ENCODE data around the gene PIK3C3.

DNA sequence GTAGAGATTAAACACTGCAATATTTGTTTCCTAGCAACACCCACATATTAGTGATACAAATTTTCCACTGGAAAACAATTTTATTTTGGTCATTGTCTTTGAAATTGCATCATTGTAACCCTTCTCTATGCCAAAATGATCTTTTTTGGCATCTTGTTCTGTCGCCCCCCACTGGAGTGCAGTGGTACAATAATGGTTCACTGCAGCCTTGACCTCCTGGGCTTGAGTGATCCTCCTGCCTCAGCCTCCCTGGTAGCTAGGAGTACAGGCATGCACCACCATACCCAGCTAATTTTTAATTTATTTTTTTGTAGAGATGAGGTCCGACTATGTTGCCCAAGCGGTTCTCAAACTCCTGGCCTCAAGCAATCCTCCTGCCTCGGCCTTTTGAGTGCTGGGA is 117.4 kb downstream of the PIK3C3 start:
- TF ChIP-seq, protein P1, sequence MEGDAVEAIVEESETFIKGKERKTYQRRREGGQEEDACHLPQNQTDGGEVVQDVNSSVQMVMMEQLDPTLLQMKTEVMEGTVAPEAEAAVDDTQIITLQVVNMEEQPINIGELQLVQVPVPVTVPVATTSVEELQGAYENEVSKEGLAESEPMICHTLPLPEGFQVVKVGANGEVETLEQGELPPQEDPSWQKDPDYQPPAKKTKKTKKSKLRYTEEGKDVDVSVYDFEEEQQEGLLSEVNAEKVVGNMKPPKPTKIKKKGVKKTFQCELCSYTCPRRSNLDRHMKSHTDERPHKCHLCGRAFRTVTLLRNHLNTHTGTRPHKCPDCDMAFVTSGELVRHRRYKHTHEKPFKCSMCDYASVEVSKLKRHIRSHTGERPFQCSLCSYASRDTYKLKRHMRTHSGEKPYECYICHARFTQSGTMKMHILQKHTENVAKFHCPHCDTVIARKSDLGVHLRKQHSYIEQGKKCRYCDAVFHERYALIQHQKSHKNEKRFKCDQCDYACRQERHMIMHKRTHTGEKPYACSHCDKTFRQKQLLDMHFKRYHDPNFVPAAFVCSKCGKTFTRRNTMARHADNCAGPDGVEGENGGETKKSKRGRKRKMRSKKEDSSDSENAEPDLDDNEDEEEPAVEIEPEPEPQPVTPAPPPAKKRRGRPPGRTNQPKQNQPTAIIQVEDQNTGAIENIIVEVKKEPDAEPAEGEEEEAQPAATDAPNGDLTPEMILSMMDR (IDR thresholded peaks at IDR 0.05): no peak
- no peak for TF ChIP-seq POLR2AphosphoS5 (IDR thresholded peaks at IDR 0.05)

Measured in esophagus muscularis mucosa (tissue), 3 donors.